Iris pigment epithelial cell (primary cell): ENCODE data around the gene TBC1D9B.

Source experiments
- DNase-seq: peaks from one replicate; pipeline ENCODE4 v3.0.0-alpha.2; 2011; ENCODE audit warnings: low read depth

TBC1D9B gene

DNA sequence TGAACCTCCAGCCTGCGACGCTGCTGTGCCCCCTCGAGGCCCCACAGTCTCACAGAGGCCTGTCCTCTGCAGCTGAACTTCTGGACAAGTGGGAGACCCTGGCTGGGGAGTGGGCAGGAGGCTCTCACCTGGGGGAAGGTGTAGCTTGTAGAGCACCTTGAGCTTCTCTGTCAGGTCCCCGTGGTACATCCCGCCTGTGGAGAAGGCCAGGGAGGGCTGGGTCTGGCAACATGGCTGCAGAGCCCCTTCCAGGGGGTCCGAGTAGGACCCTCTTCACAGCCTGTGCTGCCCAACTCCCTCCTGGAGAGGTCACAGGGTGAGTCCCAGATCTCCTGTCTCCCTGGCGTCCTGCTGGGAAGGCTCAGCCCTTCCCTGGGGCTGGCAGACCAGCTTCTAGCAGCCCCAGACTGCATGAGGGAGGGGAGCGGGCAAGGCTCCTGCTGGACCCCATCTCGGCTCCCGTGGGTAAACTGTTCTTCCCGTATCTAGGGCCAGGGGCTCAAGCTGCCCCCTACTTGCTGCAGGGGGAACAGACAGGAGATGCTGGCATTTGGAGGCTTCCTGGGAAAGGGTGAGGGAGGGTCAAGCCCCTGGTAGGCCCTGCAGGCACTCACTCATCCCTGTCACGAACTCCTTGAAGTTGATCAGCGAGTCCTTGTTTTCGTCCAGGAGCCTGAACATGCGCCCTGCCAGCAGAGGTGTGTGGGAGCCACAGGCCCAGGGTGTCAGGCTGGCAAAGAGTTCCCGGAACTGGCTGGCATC, 37.9 kb downstream of the TBC1D9B start:
- no peak for DNase-seq

DNA sequence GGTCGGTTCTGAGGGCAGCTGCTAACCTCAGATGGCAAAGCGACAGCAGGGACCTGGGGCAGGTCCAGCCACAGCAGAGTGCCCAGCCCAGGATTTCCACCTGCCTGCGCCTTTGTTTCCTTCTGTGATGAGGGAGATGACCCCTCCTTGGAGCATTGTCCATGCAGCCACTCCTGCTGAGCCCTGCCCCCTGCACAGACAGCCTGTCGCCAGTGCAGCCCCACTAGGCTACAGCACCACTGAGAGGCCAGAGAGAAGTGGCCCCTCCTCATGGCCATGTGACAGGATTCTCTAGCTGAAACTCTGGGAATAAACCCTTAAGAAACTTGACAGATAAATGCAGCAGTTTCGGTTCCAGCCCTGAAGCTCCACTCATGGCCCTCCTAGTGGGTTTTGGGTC, 38.6 kb downstream of the TBC1D9B start:
- no peak for DNase-seq

DNA sequence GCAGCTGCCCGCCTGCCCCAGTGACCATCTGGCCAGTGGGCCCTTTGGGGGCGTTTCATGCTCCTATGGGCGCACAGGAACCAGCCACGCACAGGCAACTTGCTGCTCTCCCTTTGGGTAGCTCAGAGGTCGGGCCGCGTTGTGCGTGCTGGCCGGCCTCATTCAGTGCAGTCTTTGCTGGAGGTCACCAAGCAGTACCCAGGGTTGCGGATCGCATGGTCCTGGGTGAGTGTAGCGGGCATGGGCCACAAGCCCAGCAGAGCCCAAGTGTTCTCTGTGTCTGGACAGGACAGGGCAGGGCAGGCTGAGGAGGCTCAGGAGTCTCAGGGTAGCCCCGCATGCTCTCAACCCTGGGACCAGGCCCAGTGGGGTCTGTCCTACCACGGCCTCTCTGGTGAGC, 39.2 kb downstream of the TBC1D9B start:
- no peak for DNase-seq

DNA sequence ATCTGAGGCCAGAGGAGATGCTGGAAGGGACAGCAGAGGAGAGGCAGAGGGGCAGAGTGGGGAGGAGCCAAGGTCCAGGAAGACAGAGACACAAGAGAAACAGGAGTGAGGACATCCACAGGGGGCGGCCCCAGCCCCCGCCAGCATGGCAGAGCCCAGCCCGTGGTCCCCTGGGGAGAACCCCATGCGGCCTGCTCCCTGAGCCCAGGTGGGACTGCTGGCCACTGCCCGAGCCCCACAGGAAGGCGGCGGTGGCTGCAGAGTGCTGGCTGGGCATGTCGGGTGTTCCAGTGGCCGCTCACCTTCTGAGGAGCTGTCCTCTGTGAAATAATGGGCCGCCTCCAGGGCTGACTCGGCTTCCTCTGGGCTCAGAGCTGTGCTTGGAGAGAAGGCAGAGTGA, 40.2 kb downstream of the TBC1D9B start:
- no peak for DNase-seq

DNA sequence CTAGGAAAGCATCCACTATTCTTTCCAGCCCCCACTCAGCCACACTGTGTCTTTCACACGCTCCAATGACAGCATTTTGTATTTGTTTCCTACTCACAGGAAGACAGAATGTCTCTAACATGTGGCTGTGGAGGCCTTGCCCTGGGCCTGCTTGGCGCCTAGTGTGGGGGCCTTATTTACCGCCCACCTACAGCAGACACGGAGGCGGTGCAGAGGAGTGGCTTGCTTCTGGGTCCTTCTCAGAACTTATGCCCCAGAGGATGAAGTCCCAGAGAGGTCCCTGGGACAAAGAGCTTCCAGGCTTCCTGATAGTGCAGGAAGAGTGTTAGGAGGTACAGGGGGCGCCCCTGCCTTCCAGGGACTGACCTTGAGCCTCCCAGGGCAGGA, 40.6 kb downstream of the TBC1D9B start:
- DNase-seq, result no peak

DNA sequence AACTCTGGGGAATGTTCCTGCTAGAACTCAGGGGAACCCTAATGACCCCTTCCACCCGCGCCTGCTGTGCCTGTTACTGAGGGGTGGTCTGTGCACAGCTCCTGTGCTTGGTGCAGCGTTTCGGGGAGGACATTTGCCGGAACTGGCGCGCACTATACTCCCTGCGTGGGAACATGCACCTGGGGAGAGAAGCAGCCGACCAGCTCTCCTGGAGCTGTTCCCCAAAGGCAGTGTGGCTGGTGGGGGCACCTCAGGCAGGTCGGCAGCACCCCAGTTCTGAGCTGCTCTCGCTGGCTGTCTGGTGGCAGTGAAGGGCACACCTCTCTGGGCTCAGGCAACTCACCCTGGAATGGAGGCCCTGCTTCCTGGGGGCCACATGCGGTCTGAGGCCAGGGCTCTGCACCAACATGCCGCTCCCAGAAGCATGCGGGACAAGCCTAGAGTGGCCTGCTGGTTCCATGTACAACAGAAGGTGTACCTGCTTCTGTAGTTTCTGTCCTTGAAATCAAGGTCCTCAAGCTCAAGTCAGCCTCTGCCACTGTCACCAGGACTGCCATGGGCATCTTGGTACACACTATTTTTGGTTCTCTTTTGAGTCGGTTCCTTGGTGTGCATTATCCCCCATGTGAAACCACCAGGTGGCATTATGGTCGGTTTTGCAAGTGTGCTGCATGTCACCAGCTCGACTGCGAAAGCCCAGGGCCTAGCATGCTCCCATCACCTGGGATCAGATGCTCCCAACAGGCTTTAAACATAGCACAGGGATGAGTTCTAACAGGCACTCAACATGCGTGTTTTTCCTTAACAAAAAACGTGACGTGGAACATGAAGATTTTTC, 41.2 kb downstream of the TBC1D9B start:
- DNase-seq, result no peak

DNA sequence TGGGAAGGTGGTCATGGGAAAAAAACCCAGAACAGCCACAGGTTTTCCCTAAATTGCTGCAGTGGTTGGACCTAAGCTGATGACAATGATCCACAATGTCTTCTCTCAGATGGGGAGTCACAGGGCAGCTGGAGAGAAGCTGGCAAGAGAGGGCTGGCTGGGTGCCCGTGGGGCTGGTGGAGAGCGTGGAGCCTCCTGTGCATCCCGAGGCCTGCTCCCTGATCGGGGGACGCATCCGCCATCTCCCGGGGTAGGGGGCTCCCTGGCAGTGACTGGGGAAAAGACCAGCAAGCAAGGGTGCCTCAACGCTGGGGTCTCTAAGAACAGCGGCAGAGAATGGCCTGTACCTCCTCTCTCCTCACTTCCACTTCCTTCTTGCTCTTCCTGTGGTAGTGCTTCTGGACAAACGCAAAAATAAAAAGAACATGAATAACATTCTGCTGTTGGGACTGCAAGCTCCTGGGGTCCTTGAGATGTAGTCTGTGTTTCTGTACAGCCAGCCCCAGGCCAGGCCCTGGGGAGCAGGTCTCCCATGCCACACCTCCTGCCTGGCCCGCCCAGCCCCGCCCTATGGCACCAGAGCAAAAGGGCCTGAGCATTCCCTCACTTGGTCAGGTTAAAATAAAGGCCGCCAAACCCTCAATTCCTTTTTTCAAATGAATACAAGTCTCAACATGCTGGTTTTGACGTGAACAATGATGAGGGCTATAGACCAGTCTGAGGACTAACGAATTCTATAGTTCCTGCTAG, 42.0 kb downstream of the TBC1D9B start:
- DNase-seq, result no peak

DNA sequence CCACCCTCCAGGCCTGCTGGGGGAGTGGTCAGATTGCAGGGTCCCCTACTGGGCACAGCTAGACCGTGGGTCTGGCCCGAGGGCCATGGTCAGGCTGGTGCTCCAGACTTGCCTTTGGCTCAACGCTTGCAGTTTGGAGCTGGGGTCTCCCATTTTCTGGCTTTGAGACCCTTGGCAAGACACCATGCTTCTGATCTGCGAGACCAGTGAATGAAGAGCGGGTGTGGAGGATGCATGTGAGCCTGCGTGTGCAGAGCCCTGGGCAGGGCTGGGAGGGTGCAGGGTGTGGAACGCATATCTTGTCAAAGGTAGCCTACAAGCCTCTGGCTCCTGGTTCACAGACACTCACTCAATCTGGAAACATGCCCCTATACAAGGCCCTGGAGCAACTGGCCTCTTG, 43.0 kb downstream of the TBC1D9B start:
- DNase-seq, result no peak

DNA sequence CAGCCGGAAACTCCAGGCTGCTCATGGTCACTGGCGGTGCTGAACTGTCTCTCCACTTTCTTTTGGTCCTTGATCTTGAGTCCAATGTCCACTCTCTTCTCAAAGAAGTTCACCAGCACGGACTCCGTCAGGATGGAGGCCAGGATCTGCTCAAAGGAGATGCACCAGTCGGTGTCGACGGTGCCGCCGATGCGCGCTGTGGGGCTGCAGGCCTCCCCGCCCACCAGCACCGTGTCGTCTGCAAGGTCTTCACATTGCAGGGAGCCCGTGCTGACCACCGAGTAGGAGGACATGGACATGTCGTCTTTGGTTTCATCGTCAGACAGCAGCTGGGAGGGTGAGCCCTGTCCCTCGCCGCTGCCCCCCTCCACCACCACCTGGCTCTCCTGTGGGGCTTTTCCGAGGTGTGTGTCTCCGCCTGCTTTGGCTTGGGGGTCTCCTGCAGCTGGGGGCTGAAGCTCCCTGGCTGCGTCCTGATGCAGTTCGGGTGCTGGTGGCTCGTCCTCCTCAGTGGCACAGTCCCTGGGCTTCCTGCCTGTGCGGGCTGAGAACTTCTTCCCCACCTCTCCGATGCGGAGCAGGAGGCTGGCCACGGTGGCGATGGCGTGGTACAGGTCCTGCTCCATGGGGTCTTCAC, 44.1 kb downstream of the TBC1D9B start:
- DNase-seq, result no peak

DNA sequence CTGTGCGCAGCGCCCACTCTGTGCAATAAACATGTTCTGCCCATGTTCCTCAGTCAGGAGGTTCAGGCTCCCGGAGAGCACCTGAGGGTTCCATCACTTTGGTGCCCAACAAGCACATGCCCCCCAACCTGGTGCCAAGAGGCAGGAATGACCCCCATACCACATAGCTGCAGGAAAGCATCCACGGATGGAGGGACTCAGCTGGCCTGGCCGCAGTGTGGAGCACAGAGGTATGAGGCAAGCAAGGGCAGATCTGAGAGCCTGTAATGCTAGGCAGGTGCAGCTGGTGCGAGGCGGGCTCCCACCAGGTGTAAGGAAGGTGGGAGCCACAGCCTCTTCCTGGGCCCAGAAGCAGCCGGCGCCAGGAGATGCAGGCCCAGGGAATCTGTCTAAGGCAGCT, 44.8 kb downstream of the TBC1D9B start:
- no peak for DNase-seq

DNA sequence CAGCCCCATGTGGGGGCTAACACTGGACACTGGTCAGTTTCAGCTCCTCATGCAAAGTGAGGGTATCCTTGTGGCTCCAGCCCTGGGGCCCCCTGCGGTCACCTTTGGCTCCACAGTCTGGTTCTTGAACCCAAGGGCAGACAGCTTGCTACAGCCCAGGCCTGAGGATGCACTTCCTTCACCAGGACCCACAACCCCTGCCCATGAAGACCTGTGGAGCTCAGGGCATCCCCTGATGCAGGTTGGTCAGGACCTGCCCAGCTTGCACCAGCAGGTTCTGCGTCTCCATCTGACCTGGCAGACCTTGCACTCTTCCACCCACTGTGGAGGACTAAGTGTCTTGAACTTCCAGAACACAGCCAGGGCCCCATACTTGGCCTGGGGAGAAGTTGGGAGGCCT, 45.4 kb downstream of the TBC1D9B start:
- no peak for DNase-seq

DNA sequence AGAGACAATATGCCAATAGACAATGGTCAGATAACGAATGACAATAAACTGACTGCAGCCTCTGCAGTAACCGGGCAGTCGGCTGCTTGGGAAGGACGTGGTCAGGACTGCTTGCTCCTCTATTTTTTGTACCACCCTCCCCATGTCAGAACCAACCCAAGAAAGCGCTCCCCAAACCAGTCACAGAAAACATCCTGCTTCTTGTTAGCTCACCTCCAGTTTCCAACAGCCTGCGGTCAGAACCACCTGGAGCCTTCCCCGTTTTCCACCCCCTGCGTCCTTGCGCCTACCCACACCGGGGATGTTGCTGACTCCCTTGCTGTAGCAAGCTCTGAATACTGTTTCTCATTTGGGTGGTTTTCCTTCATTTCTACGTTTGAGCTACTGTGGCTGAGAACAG, 47.4 kb downstream of the TBC1D9B start:
- DNase-seq, result peak; percentile 73

DNA sequence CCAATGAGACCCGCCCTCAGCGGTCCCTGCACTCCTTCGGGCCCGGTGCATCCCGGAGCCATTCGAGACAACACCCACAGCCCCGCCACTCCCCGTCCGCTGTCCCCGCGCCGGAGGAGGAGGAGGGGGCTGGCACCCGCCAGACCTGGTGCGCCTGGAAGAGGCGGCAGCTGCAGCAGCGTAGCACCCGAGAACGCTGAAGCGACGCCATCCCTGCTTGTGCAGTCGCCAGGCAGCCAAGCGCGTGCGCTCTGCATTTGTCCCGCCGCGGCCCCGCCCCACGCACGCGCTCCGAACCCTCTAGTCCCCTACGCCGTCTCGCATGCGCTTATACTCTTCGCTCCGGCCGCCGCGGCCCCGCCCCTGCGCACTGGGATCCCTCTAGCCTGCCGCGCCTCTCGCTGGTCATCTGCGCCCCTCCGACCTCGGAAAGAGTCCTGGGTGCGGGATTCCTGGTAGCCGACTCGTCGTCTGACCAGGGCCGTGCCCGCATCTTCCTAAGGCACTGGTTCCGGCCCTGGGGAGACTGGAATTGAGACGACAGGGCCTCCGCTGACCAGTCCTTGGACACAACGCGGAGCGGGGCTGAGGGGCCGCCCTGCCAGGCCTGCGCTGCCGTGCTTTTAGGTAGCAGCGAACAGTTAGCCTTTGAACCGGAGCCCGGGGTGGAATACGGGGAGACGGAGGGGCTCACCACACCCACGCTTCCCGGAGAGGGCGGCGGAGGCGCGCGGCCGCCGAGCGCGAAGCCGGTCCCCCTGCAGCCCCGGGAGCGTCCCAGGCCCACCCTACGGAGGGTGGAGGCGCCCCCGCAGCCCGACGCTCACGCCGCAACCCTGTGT, 48.9 kb downstream of the TBC1D9B start, which contains the start of gene MRNIP:
MRNIP (minus strand) TSS at position 232 of the 842 bp plus-strand sequence; CDS start at position 211, 21 bp downstream.
- peak; percentile 96 for DNase-seq

DNA sequence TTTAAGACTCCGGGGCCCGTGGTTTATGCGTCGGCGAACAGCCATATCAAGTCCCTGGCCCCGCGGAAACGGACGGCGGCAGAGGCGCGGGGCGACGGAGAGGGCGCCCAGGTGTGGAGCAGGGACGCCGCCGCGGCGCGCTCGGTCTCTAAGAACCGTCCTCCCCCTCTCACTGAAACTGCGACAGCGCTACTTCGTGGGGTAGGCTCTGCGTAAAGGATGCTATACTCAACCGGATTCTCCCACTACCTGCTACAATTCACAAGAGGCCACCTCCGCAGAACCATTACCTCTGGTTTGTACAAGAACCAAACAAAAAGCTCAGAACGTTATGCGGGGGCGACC, 49.5 kb downstream of the TBC1D9B start:
- peak; percentile 26 for DNase-seq

DNA sequence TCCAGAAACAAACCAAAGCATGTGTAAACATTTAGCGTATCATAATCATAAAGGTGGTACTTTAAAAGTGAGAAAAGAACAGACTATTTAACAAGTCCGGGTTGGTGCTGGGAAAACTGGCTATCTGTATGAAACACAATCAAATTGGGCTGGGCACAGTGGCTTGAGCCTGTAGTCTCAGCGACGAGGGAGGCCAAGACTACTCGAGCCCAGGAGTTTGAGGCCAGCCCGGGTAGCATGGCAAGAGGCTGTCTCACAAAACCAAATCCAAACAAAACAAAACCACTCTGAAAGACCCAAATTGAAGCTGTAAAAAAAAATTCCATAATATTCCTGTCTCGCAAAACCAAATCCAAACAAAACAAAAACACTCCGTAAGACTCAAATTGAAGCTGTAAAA, 53.3 kb downstream of the TBC1D9B start:
- DNase-seq, result no peak

DNA sequence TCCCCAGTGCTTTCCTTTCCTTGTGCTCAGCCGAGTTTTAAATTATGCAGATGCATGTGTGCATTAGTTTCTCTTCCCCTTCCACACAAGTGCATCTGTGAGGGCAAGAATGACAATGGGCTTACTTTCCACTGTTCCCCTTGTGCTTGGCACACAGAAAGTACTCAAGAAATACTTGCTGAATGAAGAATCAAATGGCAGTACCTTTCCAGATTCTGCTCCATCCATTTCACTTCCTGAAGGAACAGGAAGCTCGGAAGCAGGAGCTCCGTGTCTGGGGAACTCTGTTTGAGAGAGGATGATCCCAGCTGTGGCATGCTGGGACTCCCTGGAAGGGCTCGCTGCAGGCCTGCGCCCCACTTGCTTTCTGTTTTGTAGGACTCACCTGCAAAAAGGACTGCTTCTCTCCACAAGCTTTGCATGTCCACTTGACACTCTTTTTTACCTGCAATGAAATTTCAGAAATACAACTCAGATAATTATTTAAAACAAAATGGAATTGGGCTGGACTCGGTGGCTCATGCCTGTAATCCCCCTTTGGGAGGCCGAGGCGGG, 54.6 kb downstream of the TBC1D9B start:
- no peak for DNase-seq

DNA sequence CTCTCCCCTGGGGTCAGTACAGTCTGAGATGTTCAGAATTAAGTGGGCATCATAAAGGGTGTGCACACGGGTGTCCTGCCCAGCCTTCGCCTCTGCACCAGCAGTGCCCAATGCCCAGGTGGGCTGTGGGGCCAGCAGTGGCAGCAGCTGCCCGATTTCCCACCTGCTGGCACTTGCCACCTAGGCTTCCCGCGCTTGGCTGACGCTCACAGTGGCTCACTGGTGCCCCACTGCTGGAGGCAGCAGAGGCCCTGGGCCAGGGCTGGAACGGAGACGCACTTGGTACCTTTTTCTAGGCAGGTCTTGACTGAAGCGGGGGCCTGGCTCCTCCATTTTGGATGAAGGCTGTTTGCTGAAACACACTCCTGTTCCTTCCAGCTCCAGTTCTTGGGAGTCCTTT, 66.1 kb downstream of the TBC1D9B start:
- DNase-seq, result no peak

DNA sequence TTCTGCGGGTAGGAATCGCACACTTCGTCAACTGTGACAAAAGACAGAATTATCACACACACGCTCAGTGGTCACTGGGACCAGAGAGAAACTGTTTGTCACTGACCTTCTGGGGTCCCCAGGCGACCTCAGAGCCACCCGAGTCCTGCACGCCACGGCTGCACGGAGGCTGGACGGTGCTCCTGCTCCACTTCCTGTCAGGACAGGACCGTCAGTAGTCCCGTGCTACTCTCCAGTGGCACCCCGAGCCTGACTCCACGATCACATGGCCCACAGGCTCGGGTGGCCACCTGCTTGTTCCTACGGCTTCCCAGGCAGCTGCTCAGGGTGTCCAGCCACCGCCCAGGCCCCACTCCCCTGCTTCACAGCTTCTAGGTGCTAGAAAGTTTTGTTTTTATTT, 66.9 kb downstream of the TBC1D9B start:
- DNase-seq, result no peak

DNA sequence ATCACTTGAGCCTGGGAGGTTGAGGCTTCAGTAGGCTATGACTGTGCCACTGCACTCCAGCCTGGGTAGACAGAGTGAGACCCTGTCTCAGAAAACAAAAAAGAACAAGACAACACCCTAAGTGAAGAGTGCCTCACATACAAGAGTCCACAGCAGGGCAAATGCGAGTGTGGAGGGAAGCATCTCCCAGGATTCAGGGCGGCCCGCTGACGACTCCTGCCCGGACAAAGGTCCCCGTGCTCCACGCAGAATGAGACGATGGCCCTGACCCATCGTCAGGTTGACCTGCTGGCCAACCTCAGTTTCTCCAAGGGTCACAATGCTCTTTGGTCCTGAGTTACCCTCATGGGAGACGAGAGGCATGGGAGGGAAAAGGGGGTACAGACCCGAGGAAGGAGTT, 67.4 kb downstream of the TBC1D9B start:
- DNase-seq, result no peak

DNA sequence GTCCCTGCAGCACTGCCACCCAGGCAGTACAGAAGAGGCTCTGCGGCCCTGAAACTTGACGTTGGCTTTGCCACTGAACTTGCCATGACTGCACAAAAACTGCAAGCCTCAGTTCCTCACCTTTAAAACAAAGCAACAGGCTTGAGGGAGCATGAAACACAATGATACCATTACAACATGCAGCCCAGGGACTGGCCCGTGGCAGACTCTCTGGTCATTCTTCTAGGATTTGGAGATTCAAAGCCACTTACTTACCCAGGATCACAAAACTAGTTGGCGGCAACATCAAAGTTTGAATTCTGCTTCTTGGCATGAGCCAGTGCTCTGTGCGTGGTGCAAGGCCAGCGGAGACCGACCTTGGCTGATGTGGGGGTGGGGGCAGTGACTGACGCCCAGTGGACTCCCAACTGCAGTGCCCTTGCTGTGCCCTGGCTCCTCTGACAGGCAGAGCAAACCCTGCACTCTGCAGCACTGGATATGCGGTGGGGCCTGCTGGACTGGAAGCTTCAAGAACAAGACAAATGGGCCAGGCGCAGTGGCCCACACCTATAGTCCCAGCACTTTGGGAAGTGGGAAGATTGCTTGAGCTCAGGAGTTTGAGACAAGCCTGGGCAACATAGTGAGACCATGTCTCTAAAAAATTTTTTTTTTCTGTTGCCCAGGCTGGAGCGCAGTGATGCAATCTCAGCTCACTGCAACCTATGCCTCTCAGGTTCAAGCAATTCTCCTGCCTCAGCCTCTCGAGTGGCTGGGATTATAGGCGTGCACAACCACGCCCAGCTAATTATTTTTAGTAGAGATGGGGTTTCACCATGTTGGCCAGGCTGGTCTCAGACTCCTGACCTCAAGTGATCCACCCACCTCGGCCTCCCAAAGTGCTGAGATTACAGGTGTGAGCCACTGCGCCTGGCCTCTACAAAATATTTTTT, 68.1 kb downstream of the TBC1D9B start:
- no peak for DNase-seq
